GM12892 (cell line): ENCODE data around the gene PDGFRB.

Experiments used
- POLR2A ChIP-seq: IDR thresholded peaks from 2 replicates; pipeline ENCODE4 v1.6.1; 2011; ENCODE audit warnings: low read depth, low read length, control low read depth
- TAF1 ChIP-seq: IDR thresholded peaks from 2 replicates; pipeline ENCODE4 v1.6.1; 2011; ENCODE audit warnings: low read depth, mild to moderate bottlenecking, control low read depth, low read length, borderline replicate concordance

DNA sequence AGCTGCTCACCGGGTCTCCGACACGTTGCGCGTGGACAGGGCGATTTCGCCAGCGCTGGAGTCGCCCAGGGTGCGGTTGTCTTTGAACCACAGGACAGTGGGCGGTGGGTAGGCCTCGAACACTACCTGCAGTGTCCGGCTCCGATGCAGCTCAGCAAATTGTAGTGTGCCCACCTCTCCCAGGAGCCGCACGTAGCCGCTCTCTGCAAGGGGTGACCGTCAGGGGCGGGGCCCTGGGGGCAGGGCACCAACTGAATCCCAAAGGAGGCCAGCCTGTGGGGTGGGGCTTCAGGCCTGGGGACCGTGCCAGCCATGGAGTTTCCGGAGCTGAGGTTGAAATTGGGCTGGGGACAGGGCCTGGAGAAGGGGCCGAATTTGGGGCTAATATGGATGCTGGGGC, 22.9 kb downstream of the PDGFRB start:
- TF ChIP-seq TAF1 (no peak), POLR2A (no peak)
